ENCODE results near the gene POLR3E.

POLR3E gene

DNA sequence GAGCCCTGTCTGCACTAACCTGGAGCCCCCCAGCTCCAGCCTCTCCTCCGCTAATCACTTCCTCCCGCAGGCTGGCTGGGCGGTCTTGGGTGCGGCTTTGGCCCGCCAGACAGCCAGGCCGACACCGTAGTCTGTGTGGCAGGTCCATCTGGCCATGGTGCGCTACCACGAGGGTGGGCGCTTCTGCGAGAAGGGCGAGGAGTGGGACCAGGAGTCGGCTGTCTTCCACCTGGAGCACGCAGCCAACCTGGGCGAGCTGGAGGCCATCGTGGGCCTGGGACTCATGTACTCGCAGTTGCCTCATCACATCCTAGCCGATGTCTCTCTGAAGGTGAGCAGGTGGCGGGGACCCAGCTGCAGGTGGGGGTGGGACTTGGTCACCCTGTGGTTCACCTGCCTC is 30.7 kb upstream of the POLR3E start:
- no peaks in the 10 kb centered on the region for H3K36me3 ChIP-seq (ENCODE audit: control insufficient read depth, insufficient read depth, low read length)
- no peaks in the 10 kb centered on the region for H3K4me1 ChIP-seq (ENCODE audit: control insufficient read depth, insufficient read depth, low read length)
- 96% methylated on average over 19 of the region's 19 CpGs for WGBS, 2 experiments

DNA sequence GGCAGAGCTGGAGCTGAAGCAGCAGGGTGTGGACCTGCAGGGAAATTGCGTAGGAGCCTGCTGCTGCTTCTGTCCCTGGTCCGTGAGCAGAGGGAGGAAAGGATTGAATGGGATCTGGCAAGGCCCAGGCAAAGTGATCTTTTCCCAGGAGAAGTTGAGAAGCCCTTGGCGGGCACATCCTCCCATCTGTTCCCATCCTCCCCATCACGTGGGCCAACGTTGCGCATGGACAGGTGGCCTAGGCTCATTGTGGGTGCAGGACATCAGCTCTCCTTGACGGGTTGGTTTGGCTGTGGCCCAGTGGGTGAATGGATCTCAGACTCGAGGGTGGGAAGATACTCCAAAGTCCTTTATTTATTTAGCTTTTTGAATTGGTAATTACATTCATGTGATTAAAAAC is 29.4 kb upstream of the POLR3E start:
- Histone ChIP-seq H3K36me3 (ENCODE audit: control insufficient read depth, insufficient read depth, low read length) (no peaks in the 10 kb centered on the region), H3K4me3 (ENCODE audit: insufficient read depth, low read depth, low read length) (no peak overlapping the region), H3K4me1 (ENCODE audit: control insufficient read depth, insufficient read depth, low read length) (no peaks in the 10 kb centered on the region), H3K9me3 (ENCODE audit: control insufficient read depth, low read length) (no peaks in the 10 kb centered on the region), H3K27ac (ENCODE audit: insufficient read depth, low read depth, low read length, poor library complexity, severe bottlenecking) (no peak overlapping the region), H3K27me3 (ENCODE audit: control insufficient read depth, insufficient read depth, low read length, poor library complexity, severe bottlenecking) (no peaks in the 10 kb centered on the region)
- WGBS, 2 experiments, result 90 to 93% methylated on average over 7 to 8 of the region's 8 CpGs

More for the DNA sequence above, 30.7 kb upstream of the POLR3E start:
- Histone ChIP-seq H3K27me3 (ENCODE audit: control insufficient read depth, insufficient read depth, low read length, poor library complexity, severe bottlenecking) (no peaks in the 10 kb centered on the region), H3K27ac (ENCODE audit: insufficient read depth, low read depth, low read length, poor library complexity, severe bottlenecking) (no peak overlapping the region), H3K9me3 (ENCODE audit: control insufficient read depth, low read length) (no peaks in the 10 kb centered on the region), H3K4me3 (ENCODE audit: insufficient read depth, low read depth, low read length) (no peak overlapping the region)

DNA sequence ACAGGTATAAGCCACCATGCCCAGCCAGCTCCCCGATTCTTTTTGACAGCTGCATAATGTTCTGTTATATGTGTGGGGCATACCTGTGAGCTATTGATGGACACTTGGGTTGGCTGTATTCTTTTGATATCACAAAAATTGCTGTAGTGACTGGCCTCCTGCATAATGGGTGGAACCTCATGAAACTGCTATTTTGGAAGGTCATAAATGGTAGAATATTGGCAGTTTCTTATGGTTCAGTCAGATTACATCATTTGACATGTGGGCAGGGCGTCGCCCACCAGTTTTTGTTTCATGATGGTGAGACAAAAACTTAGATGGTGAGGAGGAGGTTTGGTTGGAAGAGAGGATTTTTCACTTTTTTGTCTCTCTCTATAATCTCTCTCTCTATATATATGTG is 26.7 kb upstream of the POLR3E start:
- Histone ChIP-seq H3K9me3 (ENCODE audit: control insufficient read depth, low read length) (no peaks in the 10 kb centered on the region), H3K4me3 (ENCODE audit: insufficient read depth, low read depth, low read length) (no peak overlapping the region), H3K4me1 (ENCODE audit: control insufficient read depth, insufficient read depth, low read length) (no peaks in the 10 kb centered on the region), H3K27me3 (ENCODE audit: control insufficient read depth, insufficient read depth, low read length, poor library complexity, severe bottlenecking) (no peaks in the 10 kb centered on the region), H3K27ac (ENCODE audit: insufficient read depth, low read depth, low read length, poor library complexity, severe bottlenecking) (no peak overlapping the region), H3K36me3 (ENCODE audit: control insufficient read depth, insufficient read depth, low read length) (no peaks in the 10 kb centered on the region)
- WGBS, 2 experiments, result 96 to 98% methylated on average over 3 of the region's 3 CpGs

DNA sequence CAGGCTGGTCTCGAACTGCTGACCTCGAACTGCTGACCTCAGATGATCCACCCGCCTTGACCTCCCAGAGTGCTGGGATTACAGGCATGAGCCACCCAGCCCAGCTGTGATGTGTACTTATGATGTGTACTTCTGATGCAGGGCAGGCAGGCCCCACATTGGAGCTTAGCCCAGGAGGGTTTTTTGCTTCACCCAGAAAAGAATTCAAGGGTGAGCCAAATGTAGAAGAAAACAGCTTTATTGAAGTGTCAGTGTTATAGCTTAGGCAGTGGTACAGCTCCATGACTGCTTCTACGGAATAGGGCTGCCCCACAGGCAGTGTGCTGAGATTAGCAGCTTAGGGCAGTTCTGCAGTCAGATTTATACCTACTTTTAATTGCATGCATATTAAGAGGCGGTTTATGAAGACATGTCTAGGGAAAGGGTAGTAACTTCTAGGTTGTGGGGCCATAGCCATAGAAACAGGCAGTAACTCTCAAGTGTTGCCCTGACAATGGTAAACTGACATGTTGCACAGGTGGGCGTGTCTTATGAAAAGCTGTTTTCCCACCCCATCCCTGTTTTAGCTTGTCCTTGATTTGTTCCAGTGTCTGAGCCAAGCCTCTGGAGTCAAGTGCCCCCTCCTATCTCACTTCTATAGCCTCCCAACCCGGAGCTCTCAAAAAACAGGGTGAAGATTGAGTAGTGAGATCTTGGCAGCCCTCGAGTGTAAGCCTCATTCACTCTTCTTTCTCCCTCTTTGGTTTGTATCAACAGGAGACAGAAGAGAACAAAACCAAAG is 24.1 kb upstream of the POLR3E start:
- no peak overlapping the region for H3K4me3 ChIP-seq (ENCODE audit: insufficient read depth, low read depth, low read length)
- H3K27ac ChIP-seq (ENCODE audit: insufficient read depth, low read depth, low read length, poor library complexity, severe bottlenecking), result no peak overlapping the region
- no peaks in the 10 kb centered on the region for H3K4me1 ChIP-seq (ENCODE audit: control insufficient read depth, insufficient read depth, low read length)
- no peaks in the 10 kb centered on the region for H3K36me3 ChIP-seq (ENCODE audit: control insufficient read depth, insufficient read depth, low read length)
- H3K27me3 ChIP-seq (ENCODE audit: control insufficient read depth, insufficient read depth, low read length, poor library complexity, severe bottlenecking), result no peaks in the 10 kb centered on the region
- no peaks in the 10 kb centered on the region for H3K9me3 ChIP-seq (ENCODE audit: control insufficient read depth, low read length)
- WGBS, 2 experiments, result 86 to 90% methylated on average over 8 of the region's 8 CpGs

DNA sequence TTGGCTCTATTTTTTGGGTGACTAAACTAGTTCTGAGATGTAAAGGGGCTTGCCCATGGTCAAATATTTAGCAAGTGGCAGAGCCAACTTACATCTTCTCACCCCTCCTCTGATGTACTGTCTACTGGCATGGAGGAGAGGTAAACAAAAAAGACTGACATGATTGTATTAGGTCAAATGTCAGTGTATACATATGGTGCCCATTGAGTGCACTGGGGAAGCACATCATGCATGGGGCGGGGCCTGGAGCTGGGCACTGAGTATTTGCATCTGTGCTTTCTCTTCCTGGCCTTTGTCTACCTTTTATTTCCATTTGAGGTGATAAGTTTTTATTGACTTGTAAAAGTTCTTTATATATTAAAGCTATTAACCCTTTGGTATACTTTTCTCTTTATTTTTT is 22.3 kb upstream of the POLR3E start:
- Histone ChIP-seq H3K4me1 (ENCODE audit: control insufficient read depth, insufficient read depth, low read length) (no peaks in the 10 kb centered on the region), H3K27me3 (ENCODE audit: control insufficient read depth, insufficient read depth, low read length, poor library complexity, severe bottlenecking) (no peaks in the 10 kb centered on the region), H3K27ac (ENCODE audit: insufficient read depth, low read depth, low read length, poor library complexity, severe bottlenecking) (no peak overlapping the region), H3K9me3 (ENCODE audit: control insufficient read depth, low read length) (no peaks in the 10 kb centered on the region), H3K4me3 (ENCODE audit: insufficient read depth, low read depth, low read length) (no peak overlapping the region), H3K36me3 (ENCODE audit: control insufficient read depth, insufficient read depth, low read length) (no peaks in the 10 kb centered on the region)
- 95 to 100% methylated on average over 1 of the region's 1 CpG for WGBS, 2 experiments

DNA sequence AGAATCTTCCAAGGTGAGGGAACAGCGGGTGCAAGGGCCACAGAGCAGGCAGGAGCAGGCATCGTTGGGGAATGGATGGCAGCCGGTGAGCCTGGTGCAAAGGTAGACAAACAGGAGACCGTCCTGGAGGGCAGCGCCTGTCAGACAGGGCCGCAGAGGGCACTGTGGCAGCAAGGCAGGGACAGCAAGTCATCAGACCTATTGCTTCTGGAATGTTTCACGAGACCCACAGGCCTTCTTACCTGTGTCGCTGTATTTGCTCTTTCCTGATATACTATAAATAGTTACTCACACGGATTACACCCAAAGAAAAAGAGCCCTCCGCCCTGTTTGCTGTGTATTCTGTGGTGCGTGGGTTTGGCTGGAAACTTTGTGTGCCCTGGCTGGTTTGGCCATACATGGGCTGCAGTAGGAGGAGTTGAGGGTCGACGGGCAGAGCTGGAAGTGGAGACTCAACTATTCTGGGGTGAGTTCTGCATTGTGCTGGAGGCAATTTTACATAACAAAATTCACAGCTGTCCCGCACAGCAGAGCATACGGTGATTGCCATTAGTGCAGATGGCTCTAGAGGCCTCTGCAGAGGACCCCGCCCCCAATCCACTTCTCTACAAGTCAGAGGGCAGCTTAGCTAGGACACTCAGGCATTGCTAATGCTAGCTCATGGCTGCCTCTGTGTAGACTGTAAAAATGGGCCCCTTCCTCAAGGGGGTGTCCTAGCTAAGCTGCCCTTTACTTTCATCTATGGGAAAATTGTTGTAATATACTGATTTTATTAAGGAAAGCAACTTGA is 18.6 kb upstream of the POLR3E start:
- WGBS, 2 experiments, result 83 to 84% methylated on average over 16 of the region's 16 CpGs
- no peaks in the 10 kb centered on the region for H3K36me3 ChIP-seq (ENCODE audit: control insufficient read depth, insufficient read depth, low read length)
- H3K9me3 ChIP-seq (ENCODE audit: control insufficient read depth, low read length), result no peaks in the 10 kb centered on the region
- H3K4me3 ChIP-seq (ENCODE audit: insufficient read depth, low read depth, low read length), result no peak overlapping the region
- H3K27ac ChIP-seq (ENCODE audit: insufficient read depth, low read depth, low read length, poor library complexity, severe bottlenecking), result no peak overlapping the region
- H3K27me3 ChIP-seq (ENCODE audit: control insufficient read depth, insufficient read depth, low read length, poor library complexity, severe bottlenecking), result no peaks in the 10 kb centered on the region
- no peaks in the 10 kb centered on the region for H3K4me1 ChIP-seq (ENCODE audit: control insufficient read depth, insufficient read depth, low read length)

DNA sequence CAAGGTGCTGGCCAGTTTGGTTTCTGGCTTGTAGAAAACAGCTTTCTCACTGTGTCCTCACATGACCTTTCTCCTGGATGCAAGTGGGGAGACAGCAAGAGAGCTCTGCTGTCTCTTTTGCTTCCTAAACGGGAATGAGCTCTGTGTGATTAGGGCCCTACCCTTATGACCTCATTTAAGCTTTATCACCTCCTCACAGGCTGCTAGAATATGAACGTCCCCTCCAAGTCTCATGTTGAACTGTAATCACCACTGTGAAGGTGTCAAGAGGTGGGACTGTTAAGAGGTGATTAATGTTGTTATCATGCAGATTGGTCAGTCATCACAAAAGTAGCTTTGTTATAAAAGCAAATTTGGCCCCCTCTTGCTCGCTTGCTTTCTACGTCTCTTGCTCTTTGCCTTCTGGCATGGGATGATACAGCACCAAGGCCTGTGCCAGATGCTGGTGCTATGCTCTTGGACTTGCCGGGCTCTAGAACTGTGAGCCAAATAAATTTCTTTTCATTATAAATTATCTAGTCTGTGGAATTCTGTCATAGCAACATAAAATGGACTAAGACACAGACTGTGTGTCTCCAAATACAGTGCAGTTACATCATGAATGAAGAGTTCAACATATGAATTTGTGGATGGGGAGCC is 14.8 kb upstream of the POLR3E start:
- H3K27me3 ChIP-seq (ENCODE audit: control insufficient read depth, insufficient read depth, low read length, poor library complexity, severe bottlenecking), result no peaks in the 10 kb centered on the region
- H3K27ac ChIP-seq (ENCODE audit: insufficient read depth, low read depth, low read length, poor library complexity, severe bottlenecking), result no peak overlapping the region
- no peaks in the 10 kb centered on the region for H3K36me3 ChIP-seq (ENCODE audit: control insufficient read depth, insufficient read depth, low read length)
- no peaks in the 10 kb centered on the region for H3K9me3 ChIP-seq (ENCODE audit: control insufficient read depth, low read length)
- 89 to 94% methylated on average over 5 of the region's 5 CpGs for WGBS, 2 experiments
- H3K4me3 ChIP-seq (ENCODE audit: insufficient read depth, low read depth, low read length), result no peak overlapping the region
- H3K4me1 ChIP-seq (ENCODE audit: control insufficient read depth, insufficient read depth, low read length), result no peaks in the 10 kb centered on the region

DNA sequence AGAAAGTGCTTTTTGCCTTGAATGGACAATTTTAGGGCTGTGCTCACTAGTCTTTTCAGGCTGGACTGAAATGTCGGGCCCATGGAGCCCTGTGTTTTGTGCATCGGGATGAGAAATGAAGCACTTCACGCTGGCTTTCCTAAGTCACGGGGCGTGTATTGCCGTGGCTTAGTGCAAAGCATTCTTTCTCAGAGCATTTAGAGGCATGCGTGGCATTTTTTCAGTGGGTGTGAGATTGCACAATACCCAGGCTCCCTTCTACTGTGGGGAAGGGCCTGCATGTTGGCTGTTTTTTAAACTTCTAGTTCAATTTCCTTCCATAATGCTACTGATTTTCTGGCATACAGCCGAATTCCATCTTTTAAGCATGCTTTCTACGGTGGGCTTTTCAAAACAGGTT is 12.6 kb upstream of the POLR3E start:
- H3K27ac ChIP-seq (ENCODE audit: insufficient read depth, low read depth, low read length, poor library complexity, severe bottlenecking), result no peak overlapping the region
- H3K9me3 ChIP-seq (ENCODE audit: control insufficient read depth, low read length), result no peaks in the 10 kb centered on the region
- 94 to 95% methylated on average over 9 of the region's 9 CpGs for WGBS, 2 experiments
- no peaks in the 10 kb centered on the region for H3K27me3 ChIP-seq (ENCODE audit: control insufficient read depth, insufficient read depth, low read length, poor library complexity, severe bottlenecking)
- H3K4me1 ChIP-seq (ENCODE audit: control insufficient read depth, insufficient read depth, low read length), result no peaks in the 10 kb centered on the region
- no peak overlapping the region for H3K4me3 ChIP-seq (ENCODE audit: insufficient read depth, low read depth, low read length)
- no peaks in the 10 kb centered on the region for H3K36me3 ChIP-seq (ENCODE audit: control insufficient read depth, insufficient read depth, low read length)

DNA sequence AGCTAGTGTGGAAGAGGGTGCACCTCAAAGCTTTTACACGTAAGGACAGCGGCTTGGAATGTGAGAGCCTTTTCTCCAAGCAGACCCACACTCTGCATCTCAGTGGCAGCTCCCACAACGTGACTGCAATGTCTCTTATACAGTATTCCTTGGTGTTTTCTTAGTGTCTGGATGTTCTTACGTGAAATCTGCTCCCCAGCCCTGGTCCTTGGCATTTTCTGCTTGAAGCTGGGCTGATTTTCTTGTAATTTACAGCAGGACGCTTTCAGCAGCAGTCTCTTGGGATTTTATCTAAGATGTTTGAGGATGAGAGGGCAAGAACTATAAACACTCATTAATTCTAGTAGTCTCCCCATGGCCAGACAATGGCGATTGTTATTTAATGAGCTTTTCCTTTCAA is 12.1 kb upstream of the POLR3E start:
- WGBS, 2 experiments, result 85 to 86% methylated on average over 5 to 6 of the region's 6 CpGs
- H3K9me3 ChIP-seq (ENCODE audit: control insufficient read depth, low read length), result no peaks in the 10 kb centered on the region
- H3K36me3 ChIP-seq (ENCODE audit: control insufficient read depth, insufficient read depth, low read length), result no peaks in the 10 kb centered on the region
- peak overlapping the region; percentile 26 for H3K27ac ChIP-seq (ENCODE audit: insufficient read depth, low read depth, low read length, poor library complexity, severe bottlenecking)
- no peak overlapping the region for H3K4me3 ChIP-seq (ENCODE audit: insufficient read depth, low read depth, low read length)
- no peaks in the 10 kb centered on the region for H3K4me1 ChIP-seq (ENCODE audit: control insufficient read depth, insufficient read depth, low read length)
- H3K27me3 ChIP-seq (ENCODE audit: control insufficient read depth, insufficient read depth, low read length, poor library complexity, severe bottlenecking), result no peaks in the 10 kb centered on the region

DNA sequence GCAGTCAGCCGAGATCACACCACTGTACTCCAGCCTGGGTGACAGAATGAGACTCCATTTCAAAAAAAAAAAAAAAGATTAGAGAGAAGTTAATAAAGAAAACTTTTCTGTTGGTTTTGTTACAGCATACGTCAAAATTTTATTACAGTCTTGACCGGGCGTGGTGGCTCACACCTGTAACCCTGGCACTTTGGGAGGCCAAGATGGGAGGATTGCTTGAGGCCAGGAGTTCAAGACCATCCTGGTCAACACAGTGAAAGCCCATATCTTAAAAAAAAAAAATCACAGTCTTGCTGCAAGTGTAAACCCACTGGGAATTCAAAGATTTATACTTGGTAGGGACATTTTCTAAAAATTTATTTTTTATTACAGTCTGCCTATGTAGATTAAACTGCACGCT is 6.2 kb upstream of the POLR3E start:
- Histone ChIP-seq H3K4me3 (ENCODE audit: insufficient read depth, low read depth, low read length) (no peak overlapping the region), H3K9me3 (ENCODE audit: control insufficient read depth, low read length) (no peaks in the 10 kb centered on the region), H3K4me1 (ENCODE audit: control insufficient read depth, insufficient read depth, low read length) (no peaks in the 10 kb centered on the region), H3K27me3 (ENCODE audit: control insufficient read depth, insufficient read depth, low read length, poor library complexity, severe bottlenecking) (no peaks in the 10 kb centered on the region), H3K27ac (ENCODE audit: insufficient read depth, low read depth, low read length, poor library complexity, severe bottlenecking) (no peak overlapping the region), H3K36me3 (ENCODE audit: control insufficient read depth, insufficient read depth, low read length) (no peaks in the 10 kb centered on the region)
- 94% methylated on average over 5 of the region's 5 CpGs for WGBS, 2 experiments
